Testis (tissue), 3 donors: ENCODE data around the gene SHROOM1. TPM values are rescaled to one million over a fixed set of nuclear protein-coding genes. Genes with fewer than 3 reads are reported as not detected.
A peak's percentile ranks its signal among the peaks of the same experiment; 100 is the strongest.

Experiments
- DNase-seq: peaks from one replicate; pipeline ENCODE4 v3.0.0-alpha.2; 2019
- H3K27ac ChIP-seq, 2 donors: fragments of 200-600 bp; sonication (generic); one replicate each; pipeline ENCODE4 v1.5.1; 2019
- H3K27me3 ChIP-seq: fragments of 200-600 bp; sonication (generic); one replicate; pipeline ENCODE4 v1.5.1; 2019
- H3K36me3 ChIP-seq: fragments of 200-600 bp; sonication (generic); one replicate; pipeline ENCODE4 v1.5.1; 2017; ENCODE audit warnings: low read depth; ENCODE audit errors: missing control alignments
- H3K4me1 ChIP-seq: fragments of 200-600 bp; sonication (generic); one replicate; pipeline ENCODE4 v1.5.1; 2019
- H3K4me3 ChIP-seq, 2 donors: fragments of 200-600 bp; sonication (generic); one replicate each; pipeline ENCODE4 v1.5.1; 2017 to 2019
- H3K9me3 ChIP-seq: fragments of 200-600 bp; sonication (generic); one replicate; pipeline ENCODE4 v1.5.1; 2017
- CTCF ChIP-seq, 3 experiments: fragments of 450-650 bp in 2 of 3; fragments of 200-600 bp in 1 of 3; sonication (generic) in 1 of 3; IDR thresholded peaks; one replicate each; pipeline ENCODE4 v1.5.1; 2016 to 2019; ENCODE audit warnings: antibody characterized with exemption in 3 of 3, mild to moderate bottlenecking in 2 of 3, moderate library complexity in 1 of 3
- POLR2A ChIP-seq: fragments of 450-650 bp; IDR thresholded peaks from one replicate; pipeline ENCODE4 v1.6.1; 2017; ENCODE audit warnings: antibody characterized with exemption, mild to moderate bottlenecking, moderate library complexity
- whole genome bisulfite sequencing, 2 donors: methylation state at CpG; one replicate each; pipeline ENCODE4 v1.1.5; 2018; 5-methylcytosine and 5-hydroxymethylcytosine counted together
- intact Hi-C: fragments of 100-400 bp; cut with DNase I; formaldehyde crosslinking; loops from one replicate; pipeline ENCODE4 v1.15.1; 2023; ENCODE audit warnings: low total_unique reads
- polyA plus RNA-seq: library from polyadenylated mRNA; stranded (reverse); fragments of 350-450 nt; fragmentation: Illumina TruSeq; extraction: RNeasy Lipid Tissue Mini Kit (QIAGEN cat#74804); gene quantifications from one replicate; pipeline ENCODE4 v1.2.3, GENCODE V29; 2014; ENCODE audit warnings: low read depth, low replicate concordance; ENCODE audit not compliant: insufficient read depth
- total RNA-seq, 2 donors: library from RNA; depleted of rRNA; stranded (reverse); fragments of >200 nt; gene quantifications; one replicate each; pipeline ENCODE4 v1.2.3, GENCODE V29; 2016

SHROOM1 gene
- total and polyA plus RNA-seq, 3 donors from 2014 or later, result 2.1 to 9.6 (median 9.0) TPM

DNA sequence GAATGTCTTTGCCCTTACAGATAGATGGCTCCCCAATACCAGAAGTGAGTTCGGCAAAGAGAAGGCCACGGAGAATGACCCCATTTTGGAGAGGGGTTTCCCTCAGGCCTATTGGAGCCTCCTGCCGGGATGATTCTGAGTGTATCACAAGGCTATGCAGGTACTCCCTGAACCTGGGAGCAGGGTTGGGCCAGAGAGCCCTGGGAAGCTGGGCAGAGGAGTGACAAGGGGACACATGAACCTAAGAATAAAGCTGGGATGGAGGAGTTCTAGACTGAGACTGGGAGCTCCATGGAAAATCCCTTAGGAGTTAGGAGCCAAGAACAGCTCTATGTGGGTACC lies 43.5 kb upstream of the SHROOM1 start:
- Histone ChIP-seq H3K27ac (no peak overlapping the region), H3K9me3 (no peaks in the 10 kb centered on the region), H3K4me3 (no peak overlapping the region), H3K4me1 (no peaks in the 10 kb centered on the region), H3K36me3 (no peaks in the 10 kb centered on the region), H3K27me3 (no peaks in the 10 kb centered on the region)
- DNase-seq, result no peak
- no peak for TF ChIP-seq CTCF (IDR thresholded peaks at IDR 0.05)
- TF ChIP-seq POLR2A, result no peak
- 81 to 96% methylated on average over 3 of the region's 3 CpGs for WGBS, 2 donors
- intact Hi-C loops, result no loop called here

DNA sequence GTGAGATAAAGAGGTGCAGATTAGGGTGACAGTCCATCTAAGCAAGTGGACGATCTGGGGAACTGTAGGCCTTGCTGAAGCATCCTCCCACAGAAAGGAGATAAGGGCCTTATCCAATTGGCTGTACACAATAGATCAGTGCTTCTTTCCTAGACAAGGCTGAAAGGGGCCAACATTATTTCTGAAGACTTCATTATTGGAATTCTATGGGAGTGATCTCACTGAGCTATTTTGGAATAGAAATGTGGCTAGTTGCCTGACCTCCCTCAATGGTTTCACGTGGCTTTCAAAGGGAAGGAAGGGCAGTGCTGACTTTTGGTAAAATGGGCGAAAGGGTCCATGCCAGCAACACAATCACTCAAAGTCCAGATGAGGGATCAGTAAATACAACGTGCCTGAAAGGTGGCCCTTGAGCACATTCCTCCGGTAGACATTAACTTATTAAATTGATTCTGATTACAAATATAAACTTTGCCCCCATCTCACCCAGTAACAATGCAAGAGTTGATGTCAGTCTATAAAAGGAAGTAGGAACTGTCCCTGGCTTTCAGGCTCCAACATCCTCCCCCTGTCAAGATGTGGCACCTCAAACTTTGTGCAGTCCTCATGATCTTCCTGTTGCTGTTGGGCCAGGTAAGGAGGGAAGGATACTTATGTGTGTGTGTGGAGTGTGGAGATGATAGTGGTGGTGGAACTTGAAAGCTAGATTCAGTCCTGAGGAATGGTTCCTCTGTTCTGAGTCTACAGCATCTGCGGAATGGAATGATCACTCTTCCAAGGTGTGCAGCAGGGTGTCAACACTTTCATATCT lies 42.9 kb upstream of the SHROOM1 start, which contains the start of gene LEAP2:
Gene LEAP2, plus strand, starts transcription at position 550 of the 811 bp plus-strand sequence. Its CDS starts 27 bp downstream, at position 577.
- peak; percentile 54 for DNase-seq
- Histone ChIP-seq H3K9me3 (no peaks in the 10 kb centered on the region), H3K4me3 (no peak within 1 kb of the TSS), H3K36me3 (no peaks in the 10 kb centered on the region), H3K27me3 (no peaks in the 10 kb centered on the region), H3K27ac (peak within 1 kb of the TSS in 1 of 2 donors; percentile 6), H3K4me1 (no peaks in the 10 kb centered on the region)
- intact Hi-C loops, result no loop called here
- TF ChIP-seq CTCF (IDR thresholded peaks at IDR 0.05) (no peak), POLR2A (no peak)
- 64 to 68% methylated on average over 6 of the region's 6 CpGs for WGBS, 2 donors

- H3K4me1 ChIP-seq, result no peaks in the 10 kb centered on the region
- intact Hi-C loops, result no loop called here
- no peak for DNase-seq
- H3K4me3 ChIP-seq, result no peak overlapping the region
- WGBS, 2 donors, result 56 to 71% methylated on average over 1 of the region's 1 CpG
- H3K9me3 ChIP-seq, result no peaks in the 10 kb centered on the region
- no peaks in the 10 kb centered on the region for H3K27me3 ChIP-seq
- H3K27ac ChIP-seq, result peak overlapping the region in 1 of 2 donors; percentile 6
- no peaks in the 10 kb centered on the region for H3K36me3 ChIP-seq
- TF ChIP-seq POLR2A, result no peak
Observed at GRCh38 chr5:132872788-132873118, 42.3 kb upstream of the SHROOM1 start.

- intact Hi-C loops, result no loop called here
- Histone ChIP-seq H3K36me3 (no peaks in the 10 kb centered on the region), H3K9me3 (no peaks in the 10 kb centered on the region), H3K27me3 (no peaks in the 10 kb centered on the region), H3K27ac (peak overlapping the region in 1 of 2 donors; percentile 3), H3K4me3 (no peak overlapping the region), H3K4me1 (no peaks in the 10 kb centered on the region)
- WGBS, 2 donors, result 79 to 81% methylated on average over 5 of the region's 5 CpGs
- no peak for DNase-seq
- TF ChIP-seq POLR2A, result no peak
- no peak for TF ChIP-seq CTCF (IDR thresholded peaks at IDR 0.05)
Observed at GRCh38 chr5:132871459-132872284, 41.2 kb upstream of the SHROOM1 start.

DNA sequence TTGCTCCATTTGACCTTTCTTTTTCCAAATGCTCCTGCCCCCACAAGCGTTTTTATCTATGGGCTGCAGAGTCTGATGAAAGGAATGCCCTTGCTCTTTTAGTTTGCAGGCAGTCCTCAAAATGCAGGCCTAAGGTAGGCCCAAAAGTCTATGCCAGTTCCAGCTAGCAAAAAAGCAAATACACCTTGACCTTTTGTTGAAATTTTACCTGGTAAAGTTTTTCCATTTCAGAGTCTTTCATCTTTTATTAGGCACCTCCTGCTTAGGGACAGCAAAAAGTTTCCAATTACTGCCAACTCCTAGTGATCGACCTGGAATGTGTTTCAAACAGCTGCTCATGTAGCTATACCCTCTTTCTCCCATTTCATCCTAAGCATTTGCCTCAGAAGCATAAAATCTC lies 40.4 kb upstream of the SHROOM1 start:
- Histone ChIP-seq H3K27me3 (no peaks in the 10 kb centered on the region), H3K4me3 (no peak overlapping the region), H3K36me3 (no peaks in the 10 kb centered on the region), H3K4me1 (no peaks in the 10 kb centered on the region), H3K9me3 (no peaks in the 10 kb centered on the region), H3K27ac (no peak overlapping the region)
- WGBS, 2 donors, result 64 to 71% methylated on average over 2 of the region's 2 CpGs
- TF ChIP-seq POLR2A (no peak), CTCF (IDR thresholded peaks at IDR 0.05) (no peak)
- DNase-seq, result no peak
- intact Hi-C loops, result no loop called here
